GM18951 (cell line): ENCODE results near the gene RELCH.

Source experiments
- POLR2A ChIP-seq: IDR thresholded peaks from 4 replicates; pipeline ENCODE4 v1.6.1; 2011; ENCODE audit warnings: mild to moderate bottlenecking; ENCODE audit not compliant: insufficient read length, insufficient read depth; ENCODE audit errors: extremely low read depth
- in situ Hi-C: fragments of 300-500 bp; cut with MboI; formaldehyde crosslinking; loops from one replicate; pipeline ENCODE4 v1.12.0; 2022; ENCODE audit warnings: low sequenced_read_pairs, mixed read lengths, inconsistent platforms; ENCODE audit not compliant: unreplicated experiment

RELCH gene

GRCh38 chr18:62199629-62200028, 12.6 kb downstream of the RELCH start:
- in situ Hi-C loops: loop anchor here (5.0 to 25.0 kb wide), 2 partner anchors 38 to 363 kb away; no protein-coding TSS in a partner anchor
- no peak for TF ChIP-seq POLR2A

GRCh38 chr18:62200121-62200914, 13.3 kb downstream of the RELCH start:
- in situ Hi-C loops: no loop called here
- no peak for TF ChIP-seq POLR2A

- TF ChIP-seq POLR2A: no peak
- in situ Hi-C loops: no loop called here
These were observed 14.8 kb downstream of the RELCH start for GRCh38 chr18:62201870-62202269.

- no peak for TF ChIP-seq POLR2A
- in situ Hi-C loops: no loop called here
These were observed 18.8 kb downstream of the RELCH start for GRCh38 chr18:62205824-62206223.

GRCh38 chr18:62206593-62206992, 19.5 kb downstream of the RELCH start:
- TF ChIP-seq POLR2A: no peak
- in situ Hi-C loops: no loop called here

- in situ Hi-C loops: no loop called here
- no peak for TF ChIP-seq POLR2A
These were observed 22.0 kb downstream of the RELCH start for GRCh38 chr18:62209046-62209445.

GRCh38 chr18:62210138-62210537, 23.1 kb downstream of the RELCH start:
- no peak for TF ChIP-seq POLR2A
- in situ Hi-C loops: no loop called here

GRCh38 chr18:62211325-62211828, 24.3 kb downstream of the RELCH start:
- in situ Hi-C loops: no loop called here
- TF ChIP-seq POLR2A: no peak

GRCh38 chr18:62214790-62215189, 27.7 kb downstream of the RELCH start:
- in situ Hi-C loops: no loop called here
- TF ChIP-seq POLR2A: no peak

GRCh38 chr18:62224229-62224628, 37.2 kb downstream of the RELCH start:
- TF ChIP-seq POLR2A: no peak
- in situ Hi-C loops: no loop called here

GRCh38 chr18:62226047-62226446, 39.0 kb downstream of the RELCH start:
- TF ChIP-seq POLR2A: no peak
- in situ Hi-C loops: no loop called here

GRCh38 chr18:62236252-62236651, 49.2 kb downstream of the RELCH start:
- in situ Hi-C loops: loop anchor here (5.0 kb wide), 1 partner anchor 39 kb away; no protein-coding TSS in a partner anchor
- no peak for TF ChIP-seq POLR2A

- in situ Hi-C loops: loop anchor here (5.0 kb wide), 1 partner anchor 42 kb away; no protein-coding TSS in a partner anchor
- TF ChIP-seq POLR2A: no peak
These were observed 52.4 kb downstream of the RELCH start for GRCh38 chr18:62239475-62239874.

GRCh38 chr18:62242955-62243354, 55.9 kb downstream of the RELCH start:
- in situ Hi-C loops: no loop called here
- TF ChIP-seq POLR2A: no peak
